ENCODE results near the gene CPXM2.

DNA sequence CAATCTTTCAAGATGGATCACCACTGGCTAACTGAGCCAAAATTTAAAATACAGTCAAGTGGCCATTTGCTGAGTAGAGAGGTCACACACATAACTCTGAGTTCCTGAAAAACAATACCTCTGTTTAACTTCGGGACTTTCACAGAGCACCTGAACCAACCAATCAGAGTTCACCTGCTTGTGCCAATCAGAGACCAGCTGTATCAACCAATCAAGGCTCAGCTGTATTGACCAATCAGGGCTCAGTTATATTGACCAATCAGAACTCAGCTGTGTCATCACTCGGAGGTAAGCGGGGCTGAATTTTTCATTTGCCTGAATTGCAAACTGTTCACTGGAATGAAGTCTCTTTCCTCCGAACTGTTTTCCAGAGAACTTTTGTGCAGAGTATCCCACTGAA, 10.0 kb upstream of the CPXM2 start:
- TF ChIP-seq RFX5 (IDR thresholded peaks at IDR 0.05) (no peak), MAZ (IDR thresholded peaks at IDR 0.05; ENCODE audit: borderline replicate concordance, low read depth, low read length) (no peak), RAD21 (conservative IDR thresholded peaks at IDR 0.05 in 1 of 2, IDR thresholded peaks at IDR 0.05 in 1 of 2) (no peak), ZC3H11A (IDR thresholded peaks at IDR 0.05) (no peak), JUNB (IDR thresholded peaks at IDR 0.05) (no peak), RCOR1 (IDR thresholded peaks at IDR 0.05; ENCODE audit: low read depth, low read length) (no peak), GATA3 (IDR thresholded peaks at IDR 0.05; ENCODE audit: borderline replicate concordance) (no peak), POLR2A (IDR thresholded peaks at IDR 0.05; ENCODE audit: low read length) (no peak), KDM1A (IDR thresholded peaks at IDR 0.05; ENCODE audit: low read depth) (no peak), CBX8 (IDR thresholded peaks at IDR 0.05) (no peak), PHF8 (IDR thresholded peaks at IDR 0.05; ENCODE audit: borderline replicate concordance, low read depth) (no peak), RNF2 (IDR thresholded peaks at IDR 0.05; ENCODE audit: borderline replicate concordance, low read depth) (no peak)
- TF ChIP-seq, protein P1, sequence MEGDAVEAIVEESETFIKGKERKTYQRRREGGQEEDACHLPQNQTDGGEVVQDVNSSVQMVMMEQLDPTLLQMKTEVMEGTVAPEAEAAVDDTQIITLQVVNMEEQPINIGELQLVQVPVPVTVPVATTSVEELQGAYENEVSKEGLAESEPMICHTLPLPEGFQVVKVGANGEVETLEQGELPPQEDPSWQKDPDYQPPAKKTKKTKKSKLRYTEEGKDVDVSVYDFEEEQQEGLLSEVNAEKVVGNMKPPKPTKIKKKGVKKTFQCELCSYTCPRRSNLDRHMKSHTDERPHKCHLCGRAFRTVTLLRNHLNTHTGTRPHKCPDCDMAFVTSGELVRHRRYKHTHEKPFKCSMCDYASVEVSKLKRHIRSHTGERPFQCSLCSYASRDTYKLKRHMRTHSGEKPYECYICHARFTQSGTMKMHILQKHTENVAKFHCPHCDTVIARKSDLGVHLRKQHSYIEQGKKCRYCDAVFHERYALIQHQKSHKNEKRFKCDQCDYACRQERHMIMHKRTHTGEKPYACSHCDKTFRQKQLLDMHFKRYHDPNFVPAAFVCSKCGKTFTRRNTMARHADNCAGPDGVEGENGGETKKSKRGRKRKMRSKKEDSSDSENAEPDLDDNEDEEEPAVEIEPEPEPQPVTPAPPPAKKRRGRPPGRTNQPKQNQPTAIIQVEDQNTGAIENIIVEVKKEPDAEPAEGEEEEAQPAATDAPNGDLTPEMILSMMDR (IDR thresholded peaks at IDR 0.05) = no peak
- TF ChIP-seq, protein P2, sequence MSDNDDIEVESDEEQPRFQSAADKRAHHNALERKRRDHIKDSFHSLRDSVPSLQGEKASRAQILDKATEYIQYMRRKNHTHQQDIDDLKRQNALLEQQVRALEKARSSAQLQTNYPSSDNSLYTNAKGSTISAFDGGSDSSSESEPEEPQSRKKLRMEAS (IDR thresholded peaks at IDR 0.05) = no peak
